Activated CD4-positive, alpha-beta T cell treated with anti-CD3 and anti-CD28 coated beads, Interleukin-2, amount 50 U/mL, for 1 hour (primary cell): ENCODE data around the gene FBP2.
"Not testable (repeated sequence)": the region's sequence is repeated elsewhere in the genome, so short reads cannot be mapped to it uniquely, and the experiment has no call there.

Experiments used
- DNase-seq: peaks from one replicate; pipeline ENCODE4 v3.0.0-alpha.2; 2020

FBP2 gene

DNA sequence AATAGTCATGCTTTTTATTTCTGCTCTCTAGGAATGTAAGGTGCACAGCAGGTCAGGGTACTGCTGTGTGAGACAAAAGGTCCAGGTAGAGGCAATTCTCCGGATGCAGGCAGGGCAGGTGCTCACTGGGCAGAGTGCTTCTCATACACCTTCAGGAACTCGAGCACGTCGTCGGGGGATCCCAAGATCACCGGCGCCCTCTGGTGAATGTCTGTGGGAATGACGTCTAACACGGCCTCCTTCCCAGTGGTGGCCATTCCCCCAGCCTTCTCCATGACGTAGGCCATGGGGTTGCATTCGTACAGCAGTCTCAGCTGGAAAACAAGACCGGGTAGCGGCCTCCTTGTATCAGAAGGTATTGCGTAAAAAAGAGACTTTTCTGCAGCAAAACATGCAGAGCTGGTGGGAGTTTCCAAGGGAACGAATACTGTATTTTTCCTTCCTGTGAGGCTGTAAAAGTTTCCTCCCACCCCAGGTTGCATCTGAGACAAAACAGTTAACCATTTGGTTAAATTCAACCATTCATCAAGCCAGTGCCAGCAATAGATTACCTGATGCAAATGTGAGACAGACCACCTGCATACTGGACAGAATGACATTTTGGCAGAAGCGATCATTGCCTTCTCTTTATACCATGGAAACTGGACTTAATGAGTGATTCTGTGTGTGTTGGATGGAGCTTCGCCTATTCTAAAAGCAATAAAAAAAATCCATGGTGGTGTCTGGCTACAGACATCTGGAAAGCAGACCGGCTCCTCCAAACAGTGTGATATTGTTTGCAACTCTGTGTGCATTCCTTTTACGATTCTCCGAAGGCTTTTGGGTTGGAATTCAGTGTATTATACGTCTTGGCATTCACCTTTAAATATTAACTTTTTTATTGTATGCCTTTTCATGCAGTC, 9.9 kb upstream of the FBP2 start:
- DNase-seq, result peak; percentile 70

DNA sequence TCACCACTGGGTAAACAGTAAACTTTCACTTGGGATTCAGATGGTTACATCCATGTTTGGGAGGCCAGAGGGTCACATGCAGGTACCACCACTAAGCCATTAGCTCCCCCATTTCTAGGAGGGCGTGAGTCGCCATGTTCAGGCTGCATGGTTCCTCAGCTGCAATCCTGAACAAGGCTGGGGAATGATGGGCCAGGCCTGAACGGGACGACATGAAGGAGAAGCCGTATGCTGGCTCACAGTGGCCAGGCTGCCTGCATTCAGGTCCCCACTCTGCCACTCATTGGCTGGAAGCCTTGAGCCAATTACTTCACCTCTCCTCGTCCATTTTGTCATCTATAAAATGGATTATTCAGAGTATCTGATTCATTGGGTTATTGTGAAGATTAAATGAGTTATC, 9.0 kb upstream of the FBP2 start:
- no peak for DNase-seq

DNA sequence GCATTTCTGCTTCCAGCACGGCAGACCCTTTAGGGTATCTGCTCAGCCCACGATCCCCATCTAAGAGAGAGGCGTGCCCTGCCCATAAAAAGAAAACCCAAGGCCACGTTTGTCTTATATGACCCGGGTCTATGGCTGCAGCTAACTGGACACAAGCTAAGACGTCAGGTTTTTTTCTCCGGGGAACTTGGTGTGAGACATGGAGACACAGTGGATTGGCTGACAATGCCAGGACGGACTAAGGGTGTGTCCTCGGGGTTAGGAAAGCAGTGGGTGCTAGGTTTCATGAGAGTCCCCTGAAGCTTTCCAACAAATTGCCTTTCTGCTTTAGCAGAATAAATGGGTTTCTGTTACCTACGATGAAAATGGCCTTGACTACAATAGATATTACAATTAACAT, 7.1 kb upstream of the FBP2 start:
- no peak for DNase-seq

DNA sequence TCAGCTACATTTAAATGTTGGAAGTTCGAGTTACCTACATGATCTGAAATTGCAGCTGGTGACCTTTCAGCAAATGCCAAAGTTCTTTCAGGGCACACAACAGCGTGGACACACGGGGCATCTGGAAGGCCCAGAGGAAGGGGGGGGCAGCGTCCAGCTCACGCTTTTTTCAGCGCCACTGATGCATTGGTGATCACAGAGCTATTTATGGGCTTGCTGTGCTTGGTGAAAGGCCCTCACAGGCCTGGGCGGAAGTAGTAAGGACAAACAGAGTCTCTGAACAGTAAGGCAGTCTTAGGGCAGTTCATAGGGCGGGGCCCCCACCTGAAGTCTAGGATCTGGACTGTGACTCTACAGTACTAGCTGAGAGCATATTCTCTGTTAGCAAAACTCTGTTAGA, 6.6 kb upstream of the FBP2 start:
- no peak for DNase-seq

DNA sequence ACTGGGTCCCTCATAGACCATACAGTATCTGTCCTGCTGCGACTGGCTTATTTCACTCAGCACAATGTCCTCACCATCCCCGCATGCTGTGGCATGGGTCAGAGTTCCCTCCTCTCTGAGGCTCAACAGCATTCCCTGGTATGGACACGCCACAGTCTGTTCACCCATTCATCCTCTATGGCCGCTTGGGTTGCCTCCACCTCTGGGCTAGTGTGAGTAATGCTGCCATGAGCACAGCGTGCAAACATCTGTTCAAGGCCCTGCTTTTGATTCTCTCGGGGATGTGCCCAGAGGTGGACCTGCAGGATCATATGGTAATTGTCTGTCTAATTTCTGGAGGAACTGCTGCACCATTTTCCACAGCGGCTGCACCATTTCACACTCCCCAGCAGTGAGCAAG, 5.5 kb upstream of the FBP2 start:
- DNase-seq, result no peak

DNA sequence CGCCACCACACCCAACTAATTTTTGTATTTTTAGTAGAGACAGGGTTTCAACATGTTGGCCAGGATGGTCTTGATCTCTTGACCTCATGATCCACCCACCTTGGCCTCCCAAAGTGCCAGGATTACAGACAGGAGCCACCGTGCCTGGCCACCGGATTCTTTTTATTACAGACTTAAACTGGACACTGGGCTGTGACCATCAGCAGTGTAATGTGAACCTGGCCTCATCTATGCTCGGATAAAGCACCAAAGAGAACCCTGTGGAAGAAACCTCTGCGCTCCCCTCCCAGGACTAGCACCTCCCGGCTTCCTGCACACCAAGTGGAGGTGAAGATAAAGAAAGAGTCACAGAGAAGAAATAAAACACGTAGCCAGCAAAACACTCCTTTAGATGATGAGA, 941 bp downstream of the FBP2 start:
- not testable (repeated sequence) for DNase-seq

DNA sequence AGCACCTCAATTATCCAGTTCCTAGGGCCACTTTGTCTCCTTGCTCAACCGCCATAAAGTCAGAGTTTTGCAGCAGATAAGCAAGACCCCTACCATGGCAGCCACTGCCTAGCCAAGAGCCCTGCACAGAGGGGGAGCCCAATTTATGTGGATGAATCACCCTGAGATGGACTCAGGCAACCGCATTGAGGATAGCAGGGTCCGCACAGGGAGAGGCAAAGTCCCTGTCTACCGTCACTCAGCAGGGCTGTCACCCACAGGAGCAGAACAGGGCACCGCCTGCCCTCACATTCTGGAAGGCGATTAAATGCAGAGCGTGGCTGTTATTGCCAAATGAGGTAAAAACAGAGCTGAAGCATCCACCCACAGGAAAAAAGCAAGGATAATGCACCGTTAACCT, 1.7 kb downstream of the FBP2 start:
- DNase-seq, result no peak

DNA sequence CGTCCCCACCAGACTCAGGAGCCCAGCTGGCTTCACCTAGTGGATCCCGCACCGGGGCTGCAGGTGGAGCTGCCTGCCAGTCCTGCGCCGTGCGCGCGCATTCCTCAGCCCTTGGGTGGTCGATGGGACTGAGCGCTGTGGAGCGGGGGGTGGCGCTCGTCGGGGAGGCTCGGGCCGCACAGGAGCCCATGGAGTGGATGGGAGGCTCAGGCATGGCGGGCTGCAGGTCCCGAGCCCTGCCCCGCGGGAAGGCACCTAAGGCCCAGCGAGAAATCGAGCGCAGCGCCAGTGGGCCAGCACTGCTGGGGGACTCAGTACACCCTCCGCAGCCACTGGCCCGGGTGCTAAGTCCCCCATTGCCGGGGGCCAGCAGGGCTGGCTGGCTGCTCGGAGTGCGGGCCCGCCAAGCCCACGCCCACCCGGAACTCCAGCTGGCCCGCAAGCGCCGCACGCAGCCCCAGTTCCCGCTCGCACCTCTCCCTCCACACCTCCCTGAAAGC, 2.5 kb downstream of the FBP2 start:
- DNase-seq, result not testable (repeated sequence)

DNA sequence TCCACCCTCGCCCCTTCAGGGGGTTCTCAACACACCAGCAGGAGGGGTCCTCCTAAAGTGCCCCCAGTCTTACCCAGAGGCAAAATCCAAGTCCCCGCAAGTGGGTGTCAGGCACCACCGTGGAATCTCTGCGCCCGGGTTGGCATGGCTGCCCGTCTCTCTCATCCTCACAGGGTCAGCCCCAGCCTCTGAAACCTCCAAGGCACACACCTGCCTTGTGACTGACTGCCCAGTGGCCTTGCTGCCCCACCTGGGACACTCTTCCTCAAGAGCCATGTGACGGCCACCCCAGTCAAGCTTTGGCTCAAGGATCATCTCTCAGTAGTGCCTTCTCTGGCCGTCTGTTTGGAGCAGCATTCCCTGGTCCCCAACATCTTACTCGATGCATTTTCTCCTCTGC, 4.9 kb downstream of the FBP2 start:
- no peak for DNase-seq

DNA sequence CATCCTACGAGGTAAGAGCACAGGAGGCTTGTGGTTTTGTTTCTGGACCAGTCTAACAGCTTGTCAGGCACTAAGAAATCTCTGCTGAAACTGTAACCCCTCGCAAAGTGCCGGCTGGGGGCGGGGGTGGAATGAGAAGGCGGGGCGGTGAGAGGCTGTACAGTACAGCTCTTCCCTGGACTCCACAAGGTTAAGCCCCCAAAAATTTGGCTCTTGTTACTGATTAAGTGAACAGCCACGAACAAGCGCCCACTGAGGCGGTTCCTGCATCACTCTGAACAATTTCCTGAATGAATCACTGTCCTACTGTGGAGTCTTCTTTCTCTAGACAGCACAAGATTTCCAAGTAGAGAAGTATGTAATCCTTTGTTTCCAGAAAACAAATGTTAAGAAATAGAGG, 6.8 kb downstream of the FBP2 start:
- no peak for DNase-seq

DNA sequence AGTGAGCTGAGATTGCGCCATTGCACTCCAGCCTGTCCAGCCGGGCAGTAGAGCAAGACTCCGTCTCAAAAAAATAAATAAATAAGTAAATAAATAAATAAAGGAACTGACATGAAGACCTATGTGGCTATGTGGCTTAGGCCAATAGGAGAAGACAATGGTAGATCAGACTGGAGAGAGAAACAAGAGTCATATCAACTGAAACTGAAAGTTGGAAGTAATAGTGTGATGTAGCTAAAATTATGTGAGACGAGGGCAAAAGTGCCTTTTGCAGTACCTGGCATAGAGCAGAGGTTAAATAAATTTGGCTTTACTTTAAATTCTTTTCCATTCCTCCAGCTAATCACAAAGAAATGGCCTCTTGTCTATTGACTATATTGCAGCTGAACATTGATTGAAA, 7.3 kb downstream of the FBP2 start:
- DNase-seq, result no peak

DNA sequence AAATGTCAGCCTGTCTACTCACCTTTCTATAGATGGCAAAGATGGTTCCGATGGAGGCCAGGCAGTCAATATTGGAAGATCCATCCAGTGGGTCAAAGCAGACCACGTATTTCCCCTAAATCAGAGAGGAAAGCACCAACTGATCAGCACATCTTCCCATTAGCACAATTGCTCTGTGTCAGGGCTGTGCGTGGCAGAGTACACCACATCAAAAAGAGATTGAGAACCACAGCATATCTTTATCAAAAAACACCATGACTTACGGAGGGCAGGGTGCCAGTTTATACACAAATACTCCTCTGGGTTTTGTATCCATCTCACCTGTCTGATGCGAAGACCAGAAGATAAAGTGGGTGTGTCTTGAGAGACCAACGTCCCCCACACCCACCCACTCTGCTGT, 9.1 kb downstream of the FBP2 start:
- no peak for DNase-seq

DNA sequence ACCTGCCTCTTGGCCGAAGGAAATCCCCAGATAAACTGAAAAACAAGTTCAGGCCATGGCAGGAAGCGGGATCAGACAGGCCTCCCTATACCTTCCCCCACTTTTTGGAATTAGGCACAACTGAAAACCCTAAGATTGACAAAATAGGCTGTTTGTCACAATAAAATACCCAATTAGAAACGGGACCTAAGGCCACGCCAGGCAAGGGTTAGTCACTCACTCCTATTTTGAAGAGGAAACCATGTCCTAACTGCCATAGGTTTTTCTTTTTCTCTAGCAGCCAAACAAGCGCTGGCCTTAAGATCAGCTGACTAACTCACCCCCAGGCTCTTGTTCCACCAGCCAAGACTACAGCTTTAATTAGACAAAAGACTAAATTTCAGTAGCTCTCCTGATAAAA, 11.9 kb downstream of the FBP2 start:
- no peak for DNase-seq

DNA sequence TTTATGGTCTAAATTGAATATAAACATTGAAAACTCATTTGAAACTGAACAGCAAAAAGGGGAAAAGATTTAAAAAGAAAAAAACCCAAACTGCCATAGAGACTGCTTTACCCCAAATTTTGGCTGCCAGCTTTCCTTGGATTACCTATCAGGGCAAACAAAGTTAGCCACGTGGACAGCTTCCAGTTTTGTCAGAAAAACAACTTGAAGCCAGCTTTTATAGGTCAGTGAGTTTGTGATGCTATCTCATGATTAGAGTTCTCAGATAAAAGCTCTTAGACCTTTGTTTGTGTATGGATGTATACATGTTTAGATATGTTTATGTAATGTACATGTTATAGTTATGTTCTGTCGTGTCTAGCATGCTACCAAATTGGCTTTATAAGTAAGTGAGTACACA, 16.1 kb downstream of the FBP2 start:
- DNase-seq, result no peak

DNA sequence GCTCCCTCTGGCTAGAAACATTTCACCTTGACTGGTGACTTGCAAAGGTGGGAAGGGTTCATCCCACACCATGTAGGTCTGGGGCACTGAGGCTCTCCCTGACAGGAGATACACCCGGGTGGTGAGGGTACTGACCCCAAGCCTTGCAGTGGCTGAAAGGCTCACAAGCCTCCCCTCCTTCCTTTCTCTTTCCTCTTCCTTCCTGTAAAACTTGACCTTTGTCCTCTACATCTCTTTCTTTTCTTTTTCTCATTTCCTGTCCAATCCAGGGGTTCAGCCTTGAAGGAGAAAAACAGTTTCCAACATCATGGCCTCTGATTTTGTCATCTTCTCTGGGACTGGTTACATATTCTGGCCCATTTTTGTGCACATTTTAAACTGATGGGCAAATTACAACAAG, 16.6 kb downstream of the FBP2 start:
- DNase-seq, result no peak

DNA sequence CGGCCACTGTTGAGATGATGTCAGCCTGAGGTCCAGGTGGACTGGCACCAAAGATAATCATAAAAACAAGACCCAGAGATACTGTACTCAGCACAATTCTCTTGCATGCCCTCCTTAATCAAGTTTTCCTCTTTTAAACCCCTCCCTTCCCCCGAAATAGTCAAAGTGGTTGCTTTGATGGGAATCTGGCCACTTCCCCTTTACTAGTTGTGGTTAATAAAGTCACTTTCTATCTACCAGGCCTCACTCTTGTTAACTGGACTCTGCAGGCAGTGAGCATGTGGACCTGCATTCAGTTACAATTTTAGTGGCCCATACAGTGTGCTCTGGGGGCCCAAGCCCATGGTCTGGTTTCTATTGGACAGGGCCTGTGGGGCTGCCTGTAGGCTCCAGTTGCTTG, 17.5 kb downstream of the FBP2 start:
- no peak for DNase-seq

DNA sequence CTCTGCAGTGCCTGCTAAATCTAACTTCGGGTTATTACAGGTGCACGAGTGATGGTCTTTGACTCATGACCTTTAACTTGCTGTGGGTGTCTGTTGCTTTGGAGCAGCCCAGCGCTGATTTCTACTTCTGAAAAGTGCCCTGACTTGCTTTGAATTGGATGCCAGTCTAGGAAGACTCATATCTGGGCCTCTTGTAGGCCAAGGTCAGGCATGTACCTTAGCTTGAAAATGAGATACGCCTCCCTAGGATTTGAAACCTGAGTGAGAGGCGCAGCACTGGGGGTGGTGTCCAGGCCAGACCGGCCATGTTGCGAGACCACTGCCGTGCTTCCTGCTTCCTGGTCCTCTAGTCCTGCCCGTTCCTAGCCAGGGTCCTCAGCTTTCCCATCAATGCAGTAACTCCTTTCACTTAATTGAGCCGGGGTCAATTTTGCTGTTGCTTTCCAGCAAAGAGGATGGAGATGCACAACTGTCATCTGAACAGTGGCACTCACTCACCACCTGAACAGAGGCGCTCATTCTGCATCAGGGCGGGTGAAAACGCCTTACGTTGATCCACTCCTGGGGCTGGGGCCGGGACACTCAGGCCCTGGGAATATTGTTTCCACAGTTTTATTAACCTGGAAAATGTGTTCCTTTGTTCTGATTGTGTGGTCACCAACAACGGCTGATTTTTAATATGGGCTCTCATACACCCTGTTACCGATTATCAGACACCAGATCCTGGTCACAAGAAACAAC, 24.5 kb downstream of the FBP2 start:
- no peak for DNase-seq

DNA sequence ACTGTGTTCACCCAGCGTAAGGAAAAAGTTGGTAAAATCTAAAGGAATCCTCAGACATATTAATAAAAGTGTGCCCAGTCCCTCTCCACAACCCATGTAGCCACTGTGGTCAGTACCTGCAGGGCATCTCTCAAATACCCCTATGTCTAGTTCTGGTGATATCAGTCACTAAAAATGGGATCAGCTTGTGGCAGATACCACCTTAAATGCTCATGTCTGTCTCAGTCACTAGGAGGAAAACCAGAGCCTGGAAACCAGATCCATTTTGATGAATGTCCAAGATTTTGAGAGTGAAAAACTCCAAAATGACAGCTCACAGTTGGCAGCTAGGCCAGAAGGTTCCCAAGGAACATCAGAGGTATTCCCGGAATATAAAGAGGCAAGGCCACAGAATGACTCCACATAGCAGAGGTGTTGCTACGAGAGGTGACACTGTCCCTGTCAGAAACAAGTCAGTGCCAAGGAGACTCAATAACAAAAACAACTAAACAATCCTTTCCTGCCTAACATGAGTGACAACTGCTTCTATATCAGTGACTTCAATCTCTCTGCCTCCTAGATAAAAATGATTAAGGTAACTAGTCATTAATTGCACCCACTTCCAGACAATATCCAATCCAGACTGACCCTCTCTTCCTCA, 25.3 kb downstream of the FBP2 start:
- DNase-seq, result no peak

DNA sequence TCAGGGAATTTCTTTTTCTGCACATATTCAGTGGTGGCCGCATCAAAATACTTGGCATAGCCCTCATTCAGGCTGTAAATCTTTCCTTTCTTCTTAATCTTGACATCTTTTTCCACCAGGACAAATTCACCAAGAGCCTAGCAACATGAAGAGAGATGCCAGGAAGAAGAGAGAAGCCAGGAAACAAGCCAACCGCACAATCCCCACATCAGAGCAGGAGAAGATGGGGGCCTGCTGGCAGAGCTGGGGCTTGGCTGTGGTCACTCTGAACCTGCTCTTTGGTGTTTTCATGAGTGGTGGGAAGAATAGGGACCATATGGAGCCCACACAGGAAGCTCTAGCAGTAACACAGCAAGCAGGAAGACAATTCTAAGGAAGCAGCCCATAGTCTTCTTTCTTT, 26.4 kb downstream of the FBP2 start:
- no peak for DNase-seq

DNA sequence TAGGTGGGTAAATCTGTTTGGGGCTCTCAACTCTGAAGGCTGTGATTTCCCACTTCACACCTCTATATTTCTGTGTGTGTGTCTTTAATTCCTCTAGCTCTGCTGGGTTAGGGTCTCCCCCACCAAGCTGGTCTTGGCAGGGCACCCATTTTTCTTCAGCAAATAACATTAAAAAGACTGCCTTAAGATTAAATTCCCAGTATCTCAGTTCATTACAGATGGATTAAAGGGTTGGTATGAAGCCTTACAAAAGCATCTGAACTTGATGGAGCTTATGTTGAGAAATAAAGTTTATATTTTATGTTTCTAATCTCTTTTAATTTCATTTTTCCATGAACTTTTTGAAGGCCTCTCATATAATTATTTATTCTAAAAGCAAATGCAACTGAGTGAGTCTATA, 27.1 kb downstream of the FBP2 start:
- no peak for DNase-seq

DNA sequence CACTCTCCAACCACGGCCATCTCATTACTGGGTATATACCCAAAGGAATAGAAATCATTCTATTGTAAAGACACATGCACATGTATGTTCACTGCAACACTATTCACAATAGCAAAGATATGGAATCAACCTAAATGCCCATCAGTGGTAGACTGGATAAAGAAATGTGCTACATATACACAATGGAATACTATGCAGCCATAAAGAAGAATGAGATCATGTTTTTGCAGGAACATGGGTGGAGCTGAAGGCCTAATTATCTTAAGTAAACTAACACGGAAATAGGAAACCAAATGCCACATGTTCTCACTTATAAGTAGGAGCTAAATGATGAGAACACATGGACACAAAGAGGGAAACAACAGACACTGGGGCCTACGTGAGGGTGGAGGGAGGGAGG, 29.3 kb downstream of the FBP2 start:
- not testable (repeated sequence) for DNase-seq

DNA sequence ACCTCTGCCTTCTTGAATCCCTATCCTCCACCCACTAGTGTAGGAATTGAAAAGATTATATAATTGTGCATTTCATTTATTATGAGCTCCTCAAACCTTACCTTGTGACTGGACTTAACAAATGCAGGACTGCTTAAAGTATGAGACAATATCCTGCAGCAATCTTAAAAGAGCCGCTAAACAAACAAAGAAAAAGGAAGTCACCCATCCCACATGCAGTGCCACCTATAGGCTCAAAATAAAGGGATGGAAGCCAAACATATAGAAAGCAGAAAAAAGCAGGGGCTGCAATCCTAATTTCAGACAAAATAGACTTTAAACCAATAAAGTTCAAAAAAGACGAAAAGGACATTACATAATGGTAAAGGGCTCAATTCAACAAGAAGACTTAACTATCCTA, 30.1 kb downstream of the FBP2 start:
- DNase-seq, result no peak

DNA sequence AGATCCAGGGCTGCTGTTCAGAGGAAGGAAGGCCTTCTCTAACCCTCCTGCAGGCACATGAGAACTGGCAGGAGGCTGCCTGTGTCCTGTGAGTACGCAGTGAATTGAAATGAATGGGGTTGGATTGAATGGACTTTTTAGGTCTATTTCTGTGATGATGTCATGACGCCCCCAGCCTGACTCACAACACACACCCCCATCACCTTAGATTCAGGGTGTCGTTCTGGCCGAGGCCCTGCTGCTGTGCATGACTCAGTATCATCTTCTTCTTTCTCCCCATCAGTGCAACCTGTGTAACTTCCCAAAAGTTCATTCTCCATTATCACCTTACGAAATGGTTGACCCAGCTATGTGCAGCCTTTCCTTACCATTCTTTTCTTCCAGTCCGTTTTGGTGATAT, 33.4 kb downstream of the FBP2 start:
- DNase-seq, result no peak

DNA sequence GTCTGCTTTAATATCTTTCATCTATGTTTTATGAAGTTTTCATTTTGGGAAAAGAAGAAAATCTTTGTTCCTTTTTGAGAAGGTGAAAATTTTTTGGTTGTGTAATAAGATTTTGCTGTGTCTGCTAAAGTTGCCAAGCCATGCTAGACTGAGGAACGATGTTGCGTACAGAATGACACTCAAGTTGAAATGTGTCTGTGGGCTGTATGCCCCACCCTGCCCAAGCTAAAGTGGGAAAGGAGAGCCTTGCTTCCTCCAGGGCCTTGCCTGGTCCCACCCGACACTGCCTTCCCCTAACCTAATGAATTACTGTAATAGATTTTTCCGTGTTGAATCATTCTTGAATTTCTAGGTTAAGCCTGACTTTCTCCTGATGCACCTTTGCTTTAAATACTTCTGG, 36.2 kb downstream of the FBP2 start:
- no peak for DNase-seq
